GM12878 (cell line): ENCODE measurements around the gene IFIH1. TPM values are rescaled to one million over a fixed set of nuclear protein-coding genes. Genes with fewer than 3 reads are reported as not detected.
A peak's percentile ranks its signal among the peaks of the same experiment; 100 is the strongest.

ENCODE experiments used
- ATAC-seq: fragments of 200-7000 bp; cut with Tn5 transposase; 3 replicates; pipeline ENCODE4 v1.9.1; 2020; ENCODE audit warnings: mild to moderate bottlenecking, moderate library complexity
- Bru-seq: library from RNA; stranded (reverse); fragments of 400-500 nt; gene quantifications from one replicate; lab custom pipeline; 2021; lab: Mats Ljungman, UMichigan
- BruChase-seq, 2 experiments: library from RNA; stranded (reverse); fragments of 400-500 nt; gene quantifications; one replicate each; lab custom pipeline; 2021; lab: Mats Ljungman, UMichigan
- BruUV-seq: library from RNA; stranded (reverse); fragments of 400-500 nt; replicated peaks from 2 replicates; lab custom pipeline; 2021; lab: Mats Ljungman, UMichigan
- CTCF ChIA-PET: fragments of 300-600 bp; sonication (Branson Sonifier 250); formaldehyde crosslinking; extraction: SDS; loops from one replicate; lab custom pipeline; 2021; ENCODE audit warnings: inconsistent platforms; lab: Yijun Ruan, JAX
- POLR2A ChIA-PET: fragments of 350-600 bp; formaldehyde crosslinking; extraction: SDS; loops from one replicate; lab custom pipeline; 2021; ENCODE audit warnings: inconsistent platforms; lab: Charles Lee
- RAD21 ChIA-PET: fragments of 300-600 bp; sonication (Branson Sonifier 250); formaldehyde crosslinking; loops from one replicate; lab custom pipeline; 2023; ENCODE audit warnings: antibody characterized with exemption; ENCODE audit not compliant: unreplicated experiment; lab: Charles Lee
- SMC1A ChIA-PET: fragments of 300-600 bp; sonication (Branson Sonifier 250); formaldehyde crosslinking; loops from one replicate; lab custom pipeline; 2023; ENCODE audit not compliant: unreplicated experiment, uncharacterized antibody; lab: Charles Lee
- DNase-seq: peaks from one replicate; pipeline ENCODE4 v3.0.0-alpha.2; 2011; ENCODE audit warnings: low read depth, low spot score
- FAIRE-seq: peaks from 3 replicates; lab custom pipeline; 2011; peaks lifted over from hg19 to GRCh38; lab: Jason Lieb, UNC
- H2AFZ ChIP-seq: 2 replicates; pipeline ENCODE4 v1.6.0; 2011; ENCODE audit warnings: low read depth, low read length, control low read depth; ENCODE audit not compliant: control insufficient read depth
- H3K27ac ChIP-seq: 2 replicates; pipeline ENCODE4 v1.5.1; 2011; ENCODE audit warnings: control low read depth; ENCODE audit not compliant: control insufficient read depth, insufficient read depth
- H3K27me3 ChIP-seq, 2 experiments: replicated peaks in 1 of 2; 2 replicates each; pipeline versions ENCODE4 v1.6.0 to v1.6.1; 2011; ENCODE audit warnings: low read length in 1 of 2; ENCODE audit not compliant: control insufficient read depth in 2 of 2, insufficient read depth in 2 of 2
- H3K36me3 ChIP-seq, 2 experiments: 2 replicates each; pipeline ENCODE4 v1.5.1; 2011; ENCODE audit warnings: low read length in 1 of 2; ENCODE audit not compliant: control insufficient read depth in 2 of 2, insufficient read depth in 2 of 2
- H3K4me1 ChIP-seq: 2 replicates; pipeline ENCODE4 v1.6.1; 2011; ENCODE audit warnings: mild to moderate bottlenecking, low read length, moderate library complexity, mixed read lengths; ENCODE audit not compliant: control insufficient read depth, insufficient read depth
- H3K4me2 ChIP-seq: 2 replicates; pipeline ENCODE4 v1.6.0; 2011; ENCODE audit warnings: control low read depth; ENCODE audit not compliant: control insufficient read depth, insufficient read depth
- H3K4me3 ChIP-seq: fragments of 200-600 bp; sonication (generic); 2 replicates; pipeline ENCODE4 v1.5.1; 2016
- H3K79me2 ChIP-seq: 2 replicates; pipeline ENCODE4 v1.6.0; 2011; ENCODE audit warnings: low read length; ENCODE audit not compliant: control insufficient read depth, insufficient read depth
- H3K9ac ChIP-seq: 2 replicates; pipeline ENCODE4 v1.8.0; 2011; ENCODE audit warnings: low read length, control low read depth, mixed read lengths; ENCODE audit not compliant: control insufficient read depth, insufficient read depth
- H3K9me3 ChIP-seq: replicated peaks from 3 replicates; pipeline ENCODE4 v1.5.1; 2011; ENCODE audit warnings: mild to moderate bottlenecking, low read length; ENCODE audit not compliant: control insufficient read depth, insufficient read depth
- H4K20me1 ChIP-seq: 2 replicates; pipeline ENCODE4 v1.6.0; 2011; ENCODE audit not compliant: control insufficient read depth, insufficient read depth
- BCL3 ChIP-seq: IDR thresholded peaks from 2 replicates; pipeline ENCODE4 v1.6.1; 2011; ENCODE audit warnings: borderline replicate concordance, low read depth, mild to moderate bottlenecking, moderate library complexity, low read length; ENCODE audit not compliant: insufficient read depth, poor library complexity, severe bottlenecking
- CBFB ChIP-seq: IDR thresholded peaks from 2 replicates; pipeline ENCODE4 v1.6.1; 2016; ENCODE audit warnings: antibody characterized with exemption, low read depth
- CTCF ChIP-seq, 3 experiments: IDR thresholded peaks in 2 of 3; conservative IDR thresholded peaks in 1 of 3; 2 replicates each; pipeline ENCODE4 v1.5.1; 2011; ENCODE audit warnings: low read depth in 3 of 3, low read length in 3 of 3, mild to moderate bottlenecking in 3 of 3, control low read depth in 2 of 3, moderate library complexity in 2 of 3, inconsistent platforms in 1 of 3, mixed read lengths in 1 of 3; ENCODE audit not compliant: control insufficient read depth in 2 of 3, insufficient read depth in 1 of 3; ENCODE audit errors: extremely low read depth in 1 of 3
- GATAD2B ChIP-seq: fragments of 450-650 bp; conservative IDR thresholded peaks from 2 replicates; pipeline ENCODE4 v1.6.1; 2017; ENCODE audit warnings: low read depth, mild to moderate bottlenecking, moderate library complexity
- NFXL1 ChIP-seq: fragments of 450-650 bp; IDR thresholded peaks from 2 replicates; pipeline ENCODE4 v1.6.1; 2017; ENCODE audit warnings: antibody characterized with exemption, mild to moderate bottlenecking, borderline replicate concordance
- NR2F1 ChIP-seq: fragments of 450-650 bp; conservative IDR thresholded peaks from 2 replicates; pipeline ENCODE4 v1.6.1; 2017; ENCODE audit warnings: mild to moderate bottlenecking
- RAD21 ChIP-seq: IDR thresholded peaks from 2 replicates; pipeline ENCODE4 v1.6.1; 2011; ENCODE audit warnings: mild to moderate bottlenecking, low read depth, low read length, moderate library complexity; ENCODE audit not compliant: insufficient read depth
- SMAD1 ChIP-seq: fragments of 450-650 bp; IDR thresholded peaks from 2 replicates; pipeline ENCODE4 v1.6.1; 2018; ENCODE audit warnings: mild to moderate bottlenecking, low read depth; ENCODE audit not compliant: partially characterized antibody
- SP1 ChIP-seq: IDR thresholded peaks from one replicate; pipeline ENCODE4 v1.6.1; 2011; ENCODE audit warnings: low read depth, low read length
- YBX1 ChIP-seq: fragments of 450-650 bp; IDR thresholded peaks from 2 replicates; pipeline ENCODE4 v1.6.1; 2016; ENCODE audit warnings: antibody characterized with exemption
- WGBS: methylation state at CpG from one replicate; pipeline ENCODE4 v1.1.6; 2016; ENCODE audit warnings: low lambda C conversion rate; ENCODE audit not compliant: insufficient replicate concordance, insufficient coverage; ENCODE audit errors: missing lambda C conversion rate; 5-methylcytosine and 5-hydroxymethylcytosine counted together
- in situ Hi-C: fragments of 300-500 bp; cut with MboI; formaldehyde crosslinking; loops from 9 replicates; pipeline ENCODE4 v1.14.3; 2018; ENCODE audit warnings: mixed read lengths
- intact Hi-C: fragments of 100-400 bp; cut with micrococcal nuclease; formaldehyde crosslinking; loops from one replicate; pipeline ENCODE4 v1.14.2; 2022; ENCODE audit not compliant: unreplicated experiment
- long read RNA-seq, 2 experiments: library from polyadenylated mRNA; unstranded; transcript quantifications; one replicate each; pipeline ENCODE4 v2.0.0, GENCODE V29; 2019 to 2020
- polyA minus RNA-seq, 3 experiments: library from RNA; depleted of rRNA, polyadenylated mRNA; stranded (reverse); fragments of >200 nt; gene quantifications; 2 replicates each; pipeline ENCODE4 v1.2.3, GENCODE V29; 2011
- polyA plus RNA-seq, 11 experiments: library from polyadenylated mRNA; depleted of rRNA in 4 of 11; unstranded in 6 of 11; stranded (reverse) in 5 of 11; fragments of >200 nt; fragmentation: Nextera tagmentation in 4 of 11; fragmentation: Illumina TruSeq in 1 of 11; extraction: Ambion mirVana in 4 of 11; extraction: Trizol in 1 of 11; gene quantifications; 1 replicate in 1 of 11; 2 replicates in 10 of 11; pipeline versions ENCODE4 v1.2.1 to v1.2.3, GENCODE V29; 2011 to 2016; ENCODE audit warnings: inconsistent platforms in 2 of 11, missing spikeins in 2 of 11, low read depth in 1 of 11
- total RNA-seq, 4 experiments: library from RNA; depleted of rRNA in 3 of 4; stranded (reverse); fragments of >200 nt in 3 of 4; fragmentation: Illumina TruSeq in 1 of 4; extraction: Trizol in 1 of 4; gene quantifications; 2 replicates each; pipeline versions ENCODE4 v1.2.1 to v1.2.3, GENCODE V29; 2013 to 2021

The IFIH1 gene
- 214 and 225 TPM in 2 replicates for total RNA-seq (2013; cell fraction: nucleolus; rRNA removed)
- total RNA-seq (2014; rRNA removed) (29.2 and 34.0 TPM in 2 replicates), total RNA-seq (2014; rRNA removed; fragmentation: Illumina TruSeq; extraction: Trizol) (35.8 and 37.9 TPM in 2 replicates), total RNA-seq (2021) (35.1 and 36.1 TPM in 2 replicates), polyA plus RNA-seq (2011; rRNA removed) (37.8 and 58.9 TPM in 2 replicates), polyA plus RNA-seq (2014; fragmentation: Illumina TruSeq; extraction: Trizol) (40.9 and 52.3 TPM in 2 replicates), polyA plus RNA-seq (2014; fragmentation: Nextera tagmentation; extraction: Ambion mirVana) (10 to 100 TPM; 12.5 to 16.4 TPM), polyA plus RNA-seq (2014; rRNA removed) (15.6 and 18.3 TPM in 2 replicates), polyA plus RNA-seq (2016; fragmentation: Nextera tagmentation; extraction: Ambion mirVana) (10 to 100 TPM; 24.9 to 28.4 TPM), polyA minus RNA-seq (2011; rRNA and poly(A)+ RNA removed) (23.4 and 24.0 TPM in 2 replicates), Bru-seq, nascent RNA (percentile 96 among the genes with signal in this experiment), BruChase-seq, experiment 1, labeled RNA remaining after a 6-hour chase (percentile 90 among the genes with signal in this experiment), BruChase-seq, experiment 2, labeled RNA remaining after a 2-hour chase (percentile 93 among the genes with signal in this experiment)
- 21.3 TPM for polyA plus RNA-seq (2011; ENCODE audit: low read depth)
- 15.4 and 19.3 TPM in 2 replicates for polyA plus RNA-seq (2011; cell fraction: cytosol; rRNA removed)
- 60.7 and 68.6 TPM in 2 replicates for polyA plus RNA-seq (2011; cell fraction: nucleus; rRNA removed)
- 26.2 and 45.2 TPM in 2 replicates for polyA plus RNA-seq (2012)
- 13.0 and 13.9 TPM in 2 replicates for polyA minus RNA-seq (2011; cell fraction: cytosol; rRNA and poly(A)+ RNA removed)
- polyA minus RNA-seq (2011; cell fraction: nucleus; rRNA and poly(A)+ RNA removed) = 62.0 and 86.5 TPM in 2 replicates
- long read RNA-seq, experiment 1, transcript IFIH1-202 (2 exons, 1,617 nt) = minor isoform, 6 of 31 reads
- long read RNA-seq, experiment 1, transcript IFIH1-207 (16 exons, 3,544 nt) = major isoform, 7 of 31 reads
- long read RNA-seq, experiment 1, partial matches to known transcripts = 13 of 31 reads
- long read RNA-seq, experiment 1, other reads (novel, unspliced or antisense) = 2 of 31 reads
- long read RNA-seq, experiment 2, transcript IFIH1-202 (2 exons, 1,617 nt) = major isoform, 8 of 123 reads
- long read RNA-seq, experiment 2, transcript IFIH1-204 (15 exons, 3,234 nt) = minor isoform, 5 of 123 reads
- long read RNA-seq, experiment 2, partial matches to known transcripts = 101 of 123 reads
- long read RNA-seq, experiment 2, other reads (novel, unspliced or antisense) = 8 of 123 reads

GRCh38 chr2:162318328-162319180 is at the start of gene IFIH1:
IFIH1 (minus strand) TSS chr2:162318684; CDS start chr2:162318307, 377 bp downstream.
- peak; percentile 89 for ATAC-seq
- peak within 1 kb of the TSS; percentile 92 for H3K4me2 ChIP-seq
- WGBS = 1% methylated on average over 44 of the region's 45 CpGs
- in situ Hi-C loops (loop anchor here (25.0 kb wide), 1 partner anchor 931 kb away; no protein-coding TSS in a partner anchor), intact Hi-C loops (loop anchor here (2.0 to 10.0 kb wide), 7 partner anchors 24 to 1154 kb away; partner anchors contain the start of genes PSMD14 and TANK)
- DNase-seq = peak; percentile 94
- H3K27me3 ChIP-seq = no peaks in the 10 kb centered on the region
- CTCF ChIA-PET = interaction anchor here (0.7 to 5.8 kb wide), 14 partner anchors 9 to 245 kb away, joined by 3 to 55 read pairs (median 6); partner anchors contain the start of gene GCA
- peak; percentile 62 for FAIRE-seq
- peak within 1 kb of the TSS; percentile 90 for H3K4me3 ChIP-seq
- peak within 1 kb of the TSS; percentile 97 for H3K9ac ChIP-seq
- SMC1A ChIA-PET = interaction anchor here (0.8 to 2.8 kb wide), 17 partner anchors 9 to 414 kb away, joined by 3 to 15 read pairs (median 4); partner anchors contain the start of gene GCA
- H3K27ac ChIP-seq = peak within 1 kb of the TSS; percentile 98
- no TSS peak for BruUV-seq
- no peaks in the 10 kb centered on the region for H3K9me3 ChIP-seq
- peak within 1 kb of the TSS; percentile 93 for H2AFZ ChIP-seq
- RAD21 ChIA-PET = interaction anchor here (0.9 to 4.1 kb wide), 8 partner anchors 9 to 22 kb away, joined by 3 to 33 read pairs (median 6); no protein-coding TSS in a partner anchor
- POLR2A ChIA-PET = interaction anchor here (0.8 to 2.4 kb wide), 8 partner anchors 9 to 442 kb away, joined by 3 to 12 read pairs (median 4); partner anchors contain the start of gene GCA
- no peaks in the 10 kb centered on the region for H3K4me1 ChIP-seq
- peaks cover 0 to 3% of the 10 kb centered on the region in 2 experiments; a peak in 1 of 4 replicates for H3K36me3 ChIP-seq
- peaks cover 81% of the 10 kb centered on the region for H3K79me2 ChIP-seq
- no peaks in the 10 kb centered on the region for H4K20me1 ChIP-seq
- TF ChIP-seq SMAD1 (peak; percentile 75), CBFB (peak; percentile 60; the same call in 1 of the 2 replicates), NR2F1 (peak; percentile 39; the same call in 1 of the 2 replicates), YBX1 (no peak), SP1 (peak; percentile 36), NFXL1 (no peak), BCL3 (peak; percentile 43), RAD21 (0 out of 2 replicates have a peak, but pooled peaks have one; percentile 7), CTCF (IDR thresholded peaks at IDR 0.05 in 2 of 3, conservative IDR thresholded peaks at IDR 0.05 in 1 of 3; ENCODE audit: control insufficient read depth in 2 of 3, extremely low read depth in 1 of 3, insufficient read depth in 1 of 3, low read depth in 3 of 3, low read length in 3 of 3) (peak; percentile 20 to 29 (median 21); a peak in 3 of 6 replicates), GATAD2B (peak; percentile 79; the same call in 1 of the 2 replicates)
